H1 (cell line): Measurements from ENCODE around the gene HAT1. TPM values are rescaled to one million over a fixed set of nuclear protein-coding genes. Genes with fewer than 3 reads are reported as not detected.

Experiments used
- CTCF ChIA-PET: fragments of 300-600 bp; sonication (Branson Sonifier 250); formaldehyde crosslinking; loops from one replicate; lab custom pipeline; 2021; ENCODE audit not compliant: partially characterized antibody; lab: Charles Lee
- POLR2A ChIA-PET: fragments of 300-600 bp; sonication (Branson Sonifier 250); formaldehyde crosslinking; loops from one replicate; lab custom pipeline; 2021; ENCODE audit warnings: inconsistent platforms; ENCODE audit not compliant: partially characterized antibody; lab: Charles Lee
- DNase-seq, 2 experiments: peaks; one replicate each; pipeline versions ENCODE4 v3.0.0 to v3.0.0-alpha.2; 2010 to 2022; ENCODE audit warnings: low spot score in 2 of 2, low read depth in 1 of 2, mixed read lengths in 1 of 2
- FAIRE-seq: peaks from 2 replicates; lab custom pipeline; 2011; peaks lifted over from hg19 to GRCh38; lab: Jason Lieb, UNC
- H2AFZ ChIP-seq: 2 replicates; pipeline ENCODE4 v1.8.1; 2012; ENCODE audit warnings: low read length, inconsistent platforms
- H2AK5ac ChIP-seq: 2 replicates; pipeline ENCODE4 v1.6.1; 2013; ENCODE audit warnings: low read depth, low read length
- H2BK120ac ChIP-seq: replicated peaks from 2 replicates; pipeline ENCODE3; 2013; ENCODE audit warnings: low read depth, low read length, inconsistent platforms
- H2BK12ac ChIP-seq: 2 replicates; pipeline ENCODE4 v1.6.1; 2013; ENCODE audit warnings: low read depth, low read length
- H2BK15ac ChIP-seq: 2 replicates; pipeline ENCODE4 v1.6.1; 2013; ENCODE audit warnings: low read length
- H2BK20ac ChIP-seq: 2 replicates; pipeline ENCODE4 v1.6.1; 2013; ENCODE audit warnings: low read length
- H2BK5ac ChIP-seq: 2 replicates; pipeline ENCODE4 v1.6.1; 2013; ENCODE audit warnings: low read depth, low read length
- H3K14ac ChIP-seq: 2 replicates; pipeline ENCODE4 v1.6.1; 2013; ENCODE audit warnings: inconsistent platforms; ENCODE audit not compliant: insufficient read length
- H3K18ac ChIP-seq: 2 replicates; pipeline ENCODE4 v1.6.1; 2013; ENCODE audit warnings: low read length; ENCODE audit errors: extremely low read depth
- H3K23ac ChIP-seq: 2 replicates; pipeline ENCODE4 v1.6.1; 2013; ENCODE audit warnings: inconsistent platforms; ENCODE audit not compliant: insufficient read length
- H3K23me2 ChIP-seq: 2 replicates; pipeline ENCODE4 v1.6.1; 2013; ENCODE audit warnings: low read depth, low read length
- H3K27ac ChIP-seq: 2 replicates; pipeline ENCODE4 v1.6.1; 2011; ENCODE audit warnings: low read depth, low read length, inconsistent platforms
- H3K27me3 ChIP-seq, 4 experiments: replicated peaks in 1 of 4; 1 replicate in 1 of 4; 2 replicates in 3 of 4; pipeline versions ENCODE4 v1.6.1 to v1.8.1; 2011 to 2013; ENCODE audit warnings: low read length in 3 of 4, mild to moderate bottlenecking in 3 of 4, inconsistent platforms in 2 of 4, mixed read lengths in 2 of 4, moderate library complexity in 1 of 4; ENCODE audit not compliant: control insufficient read depth in 3 of 4, insufficient read depth in 3 of 4; ENCODE audit errors: extremely low read depth in 1 of 4
- H3K36me3 ChIP-seq, 4 experiments: 2 replicates each; pipeline versions ENCODE4 v1.6.1 to v1.8.1; 2011 to 2013; ENCODE audit warnings: mild to moderate bottlenecking in 4 of 4, low read length in 3 of 4, moderate library complexity in 2 of 4, control low read depth in 1 of 4, inconsistent platforms in 1 of 4; ENCODE audit not compliant: insufficient read depth in 4 of 4, control insufficient read depth in 2 of 4
- H3K4ac ChIP-seq: replicated peaks from 2 replicates; pipeline ENCODE3; 2013; ENCODE audit warnings: low read length, low read depth, mixed read lengths, inconsistent platforms; ENCODE audit not compliant: insufficient read length
- H3K4me1 ChIP-seq, 4 experiments: replicated peaks in 1 of 4; 1 replicate in 1 of 4; 2 replicates in 3 of 4; pipeline versions ENCODE4 v1.6.1 to v1.8.1; 2011 to 2013; ENCODE audit warnings: low read length in 3 of 4, inconsistent platforms in 2 of 4, mixed read lengths in 1 of 4; ENCODE audit not compliant: insufficient read depth in 4 of 4, control insufficient read depth in 3 of 4
- H3K4me2 ChIP-seq, 2 experiments: 2 replicates each; pipeline versions ENCODE4 v1.6.1 to v1.8.1; 2011 to 2013; ENCODE audit warnings: low read depth in 2 of 2, low read length in 2 of 2, control low read depth in 1 of 2, inconsistent platforms in 1 of 2, mild to moderate bottlenecking in 1 of 2; ENCODE audit not compliant: insufficient read depth in 1 of 2
- H3K4me3 ChIP-seq, 4 experiments: fragments of 200-600, 300-600 bp in 1 of 4; sonication (generic), shearing (Covaris generic), sonication (Bioruptor Twin) in 1 of 4; 2 replicates each; pipeline versions ENCODE4 v1.5.1 to v1.8.1; 2011 to 2016; ENCODE audit warnings: low read length in 4 of 4, low read depth in 3 of 4, control low read depth in 2 of 4, inconsistent platforms in 2 of 4, mild to moderate bottlenecking in 2 of 4, mixed read lengths in 1 of 4, moderate library complexity in 1 of 4; ENCODE audit not compliant: insufficient read depth in 2 of 4; ENCODE audit errors: extremely low read depth in 1 of 4
- H3K56ac ChIP-seq: replicated peaks from 2 replicates; pipeline ENCODE3; 2013; ENCODE audit warnings: low read depth, mild to moderate bottlenecking, mixed read lengths, low read length, inconsistent platforms; ENCODE audit not compliant: insufficient read length
- H3K79me1 ChIP-seq: 2 replicates; pipeline ENCODE4 v1.6.1; 2013; ENCODE audit warnings: low read depth, low read length, control low read depth
- H3K79me2 ChIP-seq, 2 experiments: 2 replicates each; pipeline versions ENCODE4 v1.6.1 to v1.8.1; 2012 to 2013; ENCODE audit warnings: low read length in 2 of 2, mild to moderate bottlenecking in 2 of 2, inconsistent platforms in 1 of 2; ENCODE audit not compliant: insufficient read depth in 2 of 2, control insufficient read depth in 1 of 2
- H3K9ac ChIP-seq, 4 experiments: replicated peaks in 1 of 4; 1 replicate in 1 of 4; 2 replicates in 3 of 4; pipeline versions ENCODE4 v1.6.1 to v1.8.1; 2011 to 2013; ENCODE audit warnings: low read depth in 3 of 4, low read length in 3 of 4, control low read depth in 2 of 4, mild to moderate bottlenecking in 2 of 4, moderate library complexity in 2 of 4, inconsistent platforms in 1 of 4; ENCODE audit errors: extremely low read depth in 1 of 4
- H3K9me3 ChIP-seq, 2 experiments: 2 replicates each; pipeline versions ENCODE4 v1.6.1 to v1.8.1; 2012 to 2013; ENCODE audit warnings: mild to moderate bottlenecking in 2 of 2, moderate library complexity in 2 of 2, control low read depth in 1 of 2, inconsistent platforms in 1 of 2, low read depth in 1 of 2, low read length in 1 of 2, mixed read lengths in 1 of 2; ENCODE audit not compliant: insufficient read depth in 2 of 2
- H4K20me1 ChIP-seq, 2 experiments: replicated peaks in 1 of 2; 2 replicates each; pipeline versions ENCODE3 to v1.8.1; 2011 to 2013; ENCODE audit warnings: inconsistent platforms in 2 of 2, low read length in 2 of 2, mild to moderate bottlenecking in 1 of 2; ENCODE audit not compliant: insufficient read depth in 2 of 2, control insufficient read depth in 1 of 2
- H4K5ac ChIP-seq: 2 replicates; pipeline ENCODE4 v1.6.1; 2013; ENCODE audit warnings: low read length, low read depth, mixed read lengths, inconsistent platforms; ENCODE audit not compliant: insufficient read length
- H4K8ac ChIP-seq: 2 replicates; pipeline ENCODE4 v1.8.0; 2013; ENCODE audit warnings: mild to moderate bottlenecking, moderate library complexity, low read length, inconsistent platforms; ENCODE audit not compliant: insufficient read depth; ENCODE audit errors: extremely low read depth
- H4K91ac ChIP-seq: replicated peaks from 2 replicates; pipeline ENCODE3; 2013; ENCODE audit warnings: low read length, mixed read lengths, inconsistent platforms; ENCODE audit not compliant: insufficient read length
- WGBS, 2 experiments: shearing (Covaris generic) in 1 of 2; methylation state at CpG; one replicate each; pipeline versions ENCODE4 v1.1.6 to v1.1.7; 2013 to 2015; ENCODE audit warnings: low lambda C conversion rate in 2 of 2, mixed read lengths in 2 of 2, inconsistent platforms in 1 of 2, low coverage in 1 of 2, missing lambda C conversion rate in 1 of 2; ENCODE audit not compliant: insufficient replicate concordance in 2 of 2, insufficient coverage in 1 of 2, insufficient read length in 1 of 2; ENCODE audit errors: extremely low coverage in 1 of 2, missing lambda C conversion rate in 1 of 2; 5-methylcytosine and 5-hydroxymethylcytosine counted together
- polyA plus RNA-seq, 7 experiments: library from polyadenylated mRNA; depleted of rRNA in 3 of 7; stranded (reverse) in 5 of 7; unstranded in 2 of 7; fragments of >200 nt in 5 of 7; fragments of 200-250 nt in 2 of 7; gene quantifications; 1 replicate in 5 of 7; 2 replicates in 1 of 7; 4 replicates in 1 of 7; pipeline versions ENCODE4 v1.2.1 to v1.2.3, GENCODE V29; 2011 to 2013; ENCODE audit warnings: missing spikeins in 2 of 7, mixed read lengths in 2 of 7
- total RNA-seq: library from RNA; stranded (reverse); fragmentation: NEBNext Ultra II Directional; extraction: Animal tissue kit (Norgen Biotek cat#: 25700); gene quantifications from 2 replicates; pipeline ENCODE4 v1.2.1, GENCODE V29; 2021

HAT1 gene
- total and polyA plus RNA-seq, 2 of the 8 experiments (the other 6 are each of a cell fraction or from before 2014, with no cell fraction given), result 44.6 to 74.2 TPM

DNA sequence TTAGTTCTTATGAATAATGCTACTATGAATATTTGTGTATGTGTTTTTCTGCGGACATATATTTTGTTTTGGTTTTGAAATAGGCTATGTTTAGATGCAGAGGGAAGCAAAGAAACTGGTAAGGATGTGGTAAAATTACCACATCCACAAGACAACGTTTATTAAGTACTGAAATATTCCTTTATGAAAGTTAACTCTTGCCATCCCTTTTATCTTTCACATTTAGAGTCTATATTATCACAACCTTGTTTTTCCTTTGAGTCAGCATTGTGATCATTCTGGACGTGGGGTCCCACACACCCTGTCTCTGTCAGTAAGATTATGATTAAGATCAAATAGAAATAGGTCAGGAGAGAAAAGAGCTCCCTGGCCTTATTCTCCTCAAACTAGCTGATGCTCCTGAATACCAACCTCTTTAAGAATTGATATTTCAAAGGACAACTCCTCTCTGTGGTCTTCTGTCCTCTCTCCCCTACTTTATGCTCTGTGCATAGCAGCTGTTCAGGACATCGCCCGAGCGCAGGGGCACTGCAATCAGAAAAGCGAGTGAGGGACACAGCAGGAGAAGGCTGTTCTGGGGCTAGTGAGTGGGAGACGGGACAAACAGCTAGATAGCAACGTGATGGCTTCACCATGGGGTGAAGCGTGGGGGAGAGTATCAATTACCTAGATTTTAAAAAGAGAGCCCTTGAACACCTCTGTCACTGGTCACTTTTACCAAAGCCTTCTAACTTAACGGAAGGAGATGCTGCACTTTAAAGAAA is 89.7 kb downstream of the HAT1 start:
- H2AFZ ChIP-seq, result no peak overlapping the region
- no peak overlapping the region for H3K4ac ChIP-seq
- no peak overlapping the region for H3K9ac ChIP-seq
- no peak overlapping the region; the same call in 1 of the 2 replicates for H2BK5ac ChIP-seq
- peaks cover 0 to 14% (median 5%) of the 10 kb centered on the region in 4 experiments; a peak in 4 of 7 replicates for H3K4me1 ChIP-seq
- DNase-seq (no peak), FAIRE-seq (no peak)
- no peak overlapping the region for H2BK12ac ChIP-seq
- H3K79me1 ChIP-seq, result no peaks in the 10 kb centered on the region
- 77% methylated on average over 11 of the region's 11 CpGs; no CpG with 5 or more reads in 1 of the 2 experiments for WGBS, 2 experiments
- H3K14ac ChIP-seq, result no peak overlapping the region
- H2AK5ac ChIP-seq, result no peak overlapping the region
- no peaks in the 10 kb centered on the region for H3K36me3 ChIP-seq
- ChIA-PET CTCF (interaction anchor here (1.0 to 1.1 kb wide), 3 partner anchors 9 to 115 kb away, joined by 3 to 5 read pairs (median 3); no protein-coding TSS in a partner anchor), POLR2A (interaction anchor here (0.8 to 1.2 kb wide), 5 partner anchors 9 to 223 kb away, joined by 3 read pairs; no protein-coding TSS in a partner anchor)
- H3K4me2 ChIP-seq, result no peak overlapping the region
- H4K20me1 ChIP-seq, result no peaks in the 10 kb centered on the region
- no peak overlapping the region for H2BK20ac ChIP-seq
- no peaks in the 10 kb centered on the region for H3K23me2 ChIP-seq
- H3K27ac ChIP-seq, result no peak overlapping the region
- H4K8ac ChIP-seq, result no peak overlapping the region
- no peak overlapping the region for H3K56ac ChIP-seq
- no peak overlapping the region for H3K4me3 ChIP-seq
- H2BK15ac ChIP-seq, result no peak overlapping the region
- no peak overlapping the region for H2BK120ac ChIP-seq
- H3K9me3 ChIP-seq, result no peaks in the 10 kb centered on the region
- no peaks in the 10 kb centered on the region for H3K27me3 ChIP-seq
- H3K18ac ChIP-seq, result no peak overlapping the region
- no peak overlapping the region for H4K5ac ChIP-seq
- H3K79me2 ChIP-seq, result no peaks in the 10 kb centered on the region
- H3K23ac ChIP-seq, result no peak overlapping the region
- no peak overlapping the region for H4K91ac ChIP-seq
